SU-DHL-6 (cell line): ENCODE data around the gene EHHADH.

Experiments
- H2AFZ ChIP-seq: fragments of 200-600 bp; sonication (generic); 2 replicates; pipeline ENCODE4 v1.6.1; 2014; ENCODE audit warnings: low read depth, mild to moderate bottlenecking, moderate library complexity, mixed read lengths, antibody characterized with exemption, low read length; ENCODE audit not compliant: severe bottlenecking
- H3F3A ChIP-seq: fragments of 200-600 bp; shearing (Covaris generic); 2 replicates; pipeline ENCODE4 v1.6.0; 2016; ENCODE audit warnings: antibody characterized with exemption, mild to moderate bottlenecking; ENCODE audit not compliant: insufficient read depth
- H3K27ac ChIP-seq: fragments of 200-600 bp; sonication (generic); 2 replicates; pipeline ENCODE4 v1.5.1; 2016; ENCODE audit warnings: low read depth, mild to moderate bottlenecking, low read length, moderate library complexity, mixed read lengths
- H3K27me3 ChIP-seq: fragments of 200-600 bp; sonication (generic), shearing (Covaris generic); 2 replicates; pipeline ENCODE4 v1.6.0; 2014; ENCODE audit warnings: mild to moderate bottlenecking, low read length
- H3K36me3 ChIP-seq: fragments of 200-600 bp; sonication (generic); 2 replicates; pipeline ENCODE4 v1.6.1; 2014; ENCODE audit warnings: mild to moderate bottlenecking, low read length, mixed read lengths
- H3K4me2 ChIP-seq: fragments of 300-600, 200-600 bp; shearing (Covaris generic), sonication (generic); 2 replicates; pipeline ENCODE4 v1.6.0; 2014; ENCODE audit warnings: low read length, low read depth, mild to moderate bottlenecking; ENCODE audit not compliant: poor library complexity, severe bottlenecking
- H3K4me3 ChIP-seq: fragments of 200-600 bp; sonication (generic); 2 replicates; pipeline ENCODE4 v1.5.1; 2014; ENCODE audit warnings: antibody characterized with exemption, low read length, mild to moderate bottlenecking, mixed read lengths; ENCODE audit not compliant: insufficient read depth, poor library complexity, severe bottlenecking
- H3K79me2 ChIP-seq: fragments of 200-600 bp; sonication (generic); 2 replicates; pipeline ENCODE4 v1.6.1; 2014; ENCODE audit warnings: mild to moderate bottlenecking, low read length, moderate library complexity; ENCODE audit not compliant: insufficient read depth
- H3K9ac ChIP-seq: fragments of 200-600 bp; sonication (generic); 2 replicates; pipeline ENCODE4 v1.7.0; 2014; ENCODE audit warnings: mild to moderate bottlenecking, low read length
- H3K9me2 ChIP-seq: fragments of 200-600 bp; sonication (generic); replicated peaks from 2 replicates; pipeline ENCODE4 v1.6.1; 2014; ENCODE audit warnings: low read length; ENCODE audit not compliant: insufficient read depth
- H3K9me3 ChIP-seq: fragments of 200-600 bp; sonication (generic); 2 replicates; pipeline ENCODE4 v1.6.1; 2014; ENCODE audit warnings: low read length, mixed read lengths; ENCODE audit not compliant: insufficient read depth
- H4K20me1 ChIP-seq: fragments of 200-600 bp; sonication (generic); 2 replicates; pipeline ENCODE4 v1.6.1; 2014; ENCODE audit warnings: low read depth, mild to moderate bottlenecking, antibody characterized with exemption, low read length, moderate library complexity, mixed read lengths
- EZH2phosphoT487 ChIP-seq: fragments of 200-600 bp; sonication (generic), shearing (Covaris generic); conservative IDR thresholded peaks from 2 replicates; pipeline ENCODE4 v1.6.1; 2018; ENCODE audit warnings: mild to moderate bottlenecking, antibody characterized with exemption, low read length, moderate library complexity, mixed read lengths
- TF ChIP-seq, protein P1 (sequence below): fragments of 200-600 bp; sonication (generic); IDR thresholded peaks from one replicate; pipeline ENCODE4 v1.5.1; 2017; ENCODE audit warnings: antibody characterized with exemption, mild to moderate bottlenecking, low read length, moderate library complexity; ENCODE audit not compliant: insufficient read depth, poor library complexity, severe bottlenecking

The EHHADH gene

DNA sequence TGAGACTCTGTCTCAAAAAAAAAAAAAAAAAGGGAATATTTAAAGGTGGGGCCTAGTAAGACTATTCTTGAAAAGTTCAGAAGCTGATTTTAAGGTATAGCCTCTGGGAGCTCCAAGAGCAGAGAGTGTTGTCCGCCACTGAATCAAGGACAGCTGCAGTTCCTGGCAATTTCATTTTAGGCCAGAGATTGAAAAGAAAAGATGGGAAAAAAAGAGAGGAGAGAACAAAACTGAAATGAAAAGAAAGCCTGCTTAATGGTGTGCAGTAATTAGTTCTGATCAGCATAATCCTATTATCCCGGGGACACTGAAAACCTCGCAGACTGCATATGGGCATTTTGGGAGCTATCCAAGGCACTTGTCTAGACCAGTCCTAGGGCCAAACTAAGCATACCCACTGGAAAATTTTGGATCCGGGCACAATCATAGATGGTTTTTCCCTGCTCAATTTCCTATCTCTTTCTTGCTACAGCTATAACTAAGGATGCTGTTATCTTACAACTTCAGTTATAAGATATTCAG, 43.2 kb downstream of the EHHADH start:
- Histone ChIP-seq H3K79me2 (no peaks in the 10 kb centered on the region), H3K27ac (no peak overlapping the region), H4K20me1 (no peaks in the 10 kb centered on the region), H3K4me3 (no peak overlapping the region), H3K9me3 (no peaks in the 10 kb centered on the region), H3K9me2 (no peaks in the 10 kb centered on the region), H3K4me2 (no peak overlapping the region), H2AFZ (no peak overlapping the region), H3K36me3 (no peaks in the 10 kb centered on the region), H3F3A (no peaks in the 10 kb centered on the region), H3K9ac (no peak overlapping the region), H3K27me3 (no peaks in the 10 kb centered on the region)
- TF ChIP-seq, protein P1, sequence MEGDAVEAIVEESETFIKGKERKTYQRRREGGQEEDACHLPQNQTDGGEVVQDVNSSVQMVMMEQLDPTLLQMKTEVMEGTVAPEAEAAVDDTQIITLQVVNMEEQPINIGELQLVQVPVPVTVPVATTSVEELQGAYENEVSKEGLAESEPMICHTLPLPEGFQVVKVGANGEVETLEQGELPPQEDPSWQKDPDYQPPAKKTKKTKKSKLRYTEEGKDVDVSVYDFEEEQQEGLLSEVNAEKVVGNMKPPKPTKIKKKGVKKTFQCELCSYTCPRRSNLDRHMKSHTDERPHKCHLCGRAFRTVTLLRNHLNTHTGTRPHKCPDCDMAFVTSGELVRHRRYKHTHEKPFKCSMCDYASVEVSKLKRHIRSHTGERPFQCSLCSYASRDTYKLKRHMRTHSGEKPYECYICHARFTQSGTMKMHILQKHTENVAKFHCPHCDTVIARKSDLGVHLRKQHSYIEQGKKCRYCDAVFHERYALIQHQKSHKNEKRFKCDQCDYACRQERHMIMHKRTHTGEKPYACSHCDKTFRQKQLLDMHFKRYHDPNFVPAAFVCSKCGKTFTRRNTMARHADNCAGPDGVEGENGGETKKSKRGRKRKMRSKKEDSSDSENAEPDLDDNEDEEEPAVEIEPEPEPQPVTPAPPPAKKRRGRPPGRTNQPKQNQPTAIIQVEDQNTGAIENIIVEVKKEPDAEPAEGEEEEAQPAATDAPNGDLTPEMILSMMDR = no peak
- no peak for TF ChIP-seq EZH2phosphoT487

DNA sequence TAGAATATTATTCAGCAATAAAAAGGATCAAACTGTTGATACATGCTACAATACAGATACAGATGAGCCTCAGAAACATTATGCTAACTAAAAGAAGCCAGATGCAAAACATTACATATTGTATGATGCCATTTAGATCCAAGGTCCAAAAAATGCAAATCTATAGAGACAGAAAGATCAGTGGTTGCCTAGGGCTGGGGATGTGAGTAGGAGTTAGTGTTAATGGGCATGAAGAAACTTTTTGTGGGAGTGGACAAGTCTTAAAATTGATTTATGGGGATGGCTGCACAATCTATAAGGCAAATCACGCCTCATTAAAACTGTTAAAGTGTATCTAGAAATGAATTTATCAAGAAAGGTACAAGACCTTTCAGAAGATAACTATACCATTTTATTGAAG, 45.0 kb downstream of the EHHADH start:
- Histone ChIP-seq H3K9me2 (no peaks in the 10 kb centered on the region), H3K27me3 (no peaks in the 10 kb centered on the region), H3K4me3 (no peak overlapping the region), H3K4me2 (peak overlapping the region; percentile 45), H3F3A (no peaks in the 10 kb centered on the region), H2AFZ (peak overlapping the region; percentile 61), H3K9ac (no peak overlapping the region), H3K36me3 (no peaks in the 10 kb centered on the region), H3K27ac (no peak overlapping the region), H4K20me1 (no peaks in the 10 kb centered on the region), H3K9me3 (no peaks in the 10 kb centered on the region), H3K79me2 (no peaks in the 10 kb centered on the region)
- no peak for TF ChIP-seq EZH2phosphoT487
- TF ChIP-seq, protein P1 = no peak

DNA sequence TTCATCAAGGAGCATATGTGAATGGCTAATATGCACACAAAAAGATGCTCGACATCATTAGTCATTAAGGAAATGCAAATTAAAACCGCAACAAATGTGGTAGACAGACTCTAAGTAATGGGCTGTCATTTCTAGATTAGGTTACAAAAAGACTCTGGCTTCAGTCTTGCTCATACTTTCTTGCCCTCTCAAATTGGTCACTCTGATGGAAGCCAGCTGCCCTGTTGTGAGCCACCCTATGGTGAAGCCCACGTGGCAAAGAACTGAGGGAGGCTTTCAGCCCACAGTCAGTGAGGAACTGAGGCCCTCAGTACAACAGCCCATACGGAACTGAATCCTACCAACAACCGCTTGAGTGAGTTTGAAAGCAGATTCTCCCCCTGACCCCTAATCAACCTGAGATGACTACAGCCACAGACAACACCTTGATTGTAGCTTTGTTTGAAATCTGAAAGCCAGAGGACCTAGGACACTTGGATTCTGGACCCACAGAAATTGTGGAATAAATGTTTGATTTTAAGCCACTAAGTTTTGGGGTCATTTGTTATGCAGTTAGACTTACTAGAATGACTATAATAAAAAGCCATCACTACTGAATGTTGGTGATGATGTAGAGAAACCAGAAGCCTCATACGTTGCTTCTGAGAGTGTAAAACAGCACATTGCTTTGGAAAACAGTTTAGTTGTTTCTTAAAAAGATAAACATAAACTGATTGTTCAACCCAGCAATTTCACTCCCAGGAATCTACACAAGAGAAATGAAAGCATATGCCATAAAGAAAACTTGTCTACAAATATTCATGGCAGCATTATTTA, 45.7 kb downstream of the EHHADH start:
- Histone ChIP-seq H3K79me2 (no peaks in the 10 kb centered on the region), H3K36me3 (no peaks in the 10 kb centered on the region), H4K20me1 (no peaks in the 10 kb centered on the region), H3K4me3 (no peak overlapping the region), H3K27ac (peak overlapping the region; percentile 15; the same call in 1 of the 2 replicates), H3F3A (no peaks in the 10 kb centered on the region), H3K9me3 (no peaks in the 10 kb centered on the region), H3K27me3 (no peaks in the 10 kb centered on the region), H3K4me2 (peak overlapping the region; percentile 45), H2AFZ (peak overlapping the region; percentile 61), H3K9ac (no peak overlapping the region), H3K9me2 (no peaks in the 10 kb centered on the region)
- TF ChIP-seq EZH2phosphoT487 = no peak
- TF ChIP-seq, protein P1 = no peak
